ENCODE results near the gene MRPS15.

MRPS15 gene

DNA sequence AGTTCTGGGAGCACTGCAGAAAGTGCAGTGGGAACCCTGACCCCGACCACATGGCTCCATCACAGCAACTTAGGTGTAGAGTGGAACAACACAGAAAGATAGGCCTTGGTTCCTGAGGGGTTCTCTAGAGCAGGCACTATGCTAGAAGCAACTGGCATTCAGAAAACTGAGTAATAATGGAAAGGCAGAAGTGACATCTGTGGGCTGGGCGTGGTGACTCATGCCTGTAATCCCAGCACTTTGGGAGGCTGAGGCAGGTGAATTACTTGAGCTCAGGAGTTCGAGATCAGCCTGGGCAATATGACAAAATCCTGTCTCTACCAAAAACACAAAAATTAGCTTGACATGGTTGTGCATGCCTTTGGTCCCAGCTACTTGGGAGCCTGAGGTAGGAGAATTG is 5.3 kb downstream of the MRPS15 start:
- DNase-seq (ENCODE audit: low read depth, low spot score) = no peak

DNA sequence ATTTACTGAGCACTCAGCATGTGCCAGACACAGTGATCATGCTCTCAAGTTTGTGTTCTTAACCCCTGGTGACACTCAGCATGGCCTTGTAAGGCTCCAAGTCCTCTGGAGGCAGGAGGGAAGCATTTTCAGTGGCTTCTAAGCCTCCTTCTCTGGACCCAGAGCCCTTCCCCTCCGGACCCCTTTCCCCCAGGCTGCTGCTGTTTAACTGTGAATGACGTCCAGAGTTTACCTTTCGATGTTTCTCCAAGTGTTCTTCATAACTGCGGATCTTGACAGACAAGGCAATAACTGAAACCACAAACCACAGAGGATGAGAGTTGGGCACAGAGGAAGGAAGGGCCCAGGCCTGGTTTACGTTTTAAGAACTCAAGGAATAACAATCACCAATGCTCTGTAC is 6.5 kb downstream of the MRPS15 start:
- DNase-seq (ENCODE audit: low read depth, low spot score) = no peak

DNA sequence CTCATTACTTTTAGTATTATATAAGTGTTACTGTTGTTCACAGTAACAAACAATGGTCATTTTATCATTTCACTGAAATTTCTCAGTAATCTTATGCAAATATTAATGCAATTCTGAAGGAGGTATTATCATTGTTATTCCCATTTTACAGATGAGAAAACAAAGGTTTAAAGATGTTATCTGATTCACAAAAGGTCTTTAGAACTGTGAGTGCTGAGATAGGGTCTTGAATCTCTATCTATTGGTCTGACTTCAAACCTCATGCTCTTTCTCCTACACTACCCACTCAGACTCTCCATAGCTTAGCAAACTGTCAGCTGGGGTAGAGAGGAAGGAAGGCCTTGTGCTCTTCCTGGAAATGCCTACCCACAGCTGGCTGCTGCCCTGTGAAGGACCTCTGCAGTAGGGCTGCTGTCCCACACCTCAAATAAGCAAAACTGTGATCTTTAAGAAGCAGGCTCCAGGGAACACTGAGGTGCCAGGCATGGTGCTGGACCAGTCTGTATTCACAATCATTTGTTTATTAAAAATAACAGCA is 7.7 kb downstream of the MRPS15 start:
- DNase-seq (ENCODE audit: low read depth, low spot score) = no peak

DNA sequence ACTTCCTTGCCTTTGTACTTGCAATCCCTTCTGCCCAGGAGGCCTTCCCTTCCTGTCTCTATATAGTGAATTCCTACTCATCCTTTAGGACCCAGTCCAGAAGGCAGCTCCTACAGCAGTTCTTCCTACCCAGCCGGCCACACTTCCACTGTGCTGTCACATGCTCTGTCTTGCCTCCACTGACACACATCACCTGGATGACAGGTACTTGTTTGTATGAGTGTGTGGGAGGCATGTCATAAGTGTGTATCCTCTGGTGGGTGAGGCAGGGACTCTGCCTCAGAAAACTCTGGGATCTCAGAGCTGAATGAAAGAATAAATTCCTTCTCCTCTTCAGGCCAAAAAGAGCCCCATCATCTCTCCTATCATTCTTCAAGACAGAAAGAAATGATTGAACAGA is 8.8 kb downstream of the MRPS15 start:
- DNase-seq (ENCODE audit: low read depth, low spot score) = no peak

DNA sequence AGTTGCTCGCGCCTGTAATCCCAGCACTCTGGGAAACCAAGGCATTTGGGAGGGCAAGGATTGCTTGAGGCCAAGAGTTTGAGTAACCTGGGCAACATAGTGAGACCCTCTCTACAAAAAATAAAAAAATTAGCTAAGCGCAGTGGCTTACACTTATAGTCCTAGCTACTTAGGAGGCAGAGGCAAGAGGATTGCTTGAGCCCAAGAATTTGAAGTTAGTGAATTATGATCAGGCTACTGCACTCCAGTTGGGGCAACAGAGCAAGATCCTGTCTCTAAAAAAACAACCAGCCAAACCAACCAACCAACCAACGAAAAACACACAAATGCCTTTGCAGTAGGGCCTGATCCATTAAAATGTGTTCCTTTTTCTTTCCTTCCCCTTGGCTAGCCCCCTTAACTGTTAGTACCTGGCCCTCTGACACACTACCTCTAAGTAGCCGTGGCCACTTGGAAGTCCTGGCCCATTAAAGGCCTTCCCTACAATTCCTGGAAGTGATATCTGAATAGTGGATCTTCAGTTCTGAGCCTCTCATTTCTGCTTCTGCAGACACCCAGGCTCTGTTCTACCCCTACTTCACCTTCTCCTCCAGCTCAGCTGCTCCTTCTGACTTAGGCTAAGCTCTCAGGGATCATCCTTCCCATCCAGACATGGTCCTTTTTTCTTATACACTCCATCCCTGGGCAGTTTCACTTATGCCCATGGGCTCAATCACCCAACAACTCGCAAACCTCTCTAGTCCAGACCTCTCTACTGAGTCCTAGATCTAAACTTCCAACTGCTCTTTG is 10.4 kb downstream of the MRPS15 start:
- no peak for DNase-seq (ENCODE audit: low read depth, low spot score)

DNA sequence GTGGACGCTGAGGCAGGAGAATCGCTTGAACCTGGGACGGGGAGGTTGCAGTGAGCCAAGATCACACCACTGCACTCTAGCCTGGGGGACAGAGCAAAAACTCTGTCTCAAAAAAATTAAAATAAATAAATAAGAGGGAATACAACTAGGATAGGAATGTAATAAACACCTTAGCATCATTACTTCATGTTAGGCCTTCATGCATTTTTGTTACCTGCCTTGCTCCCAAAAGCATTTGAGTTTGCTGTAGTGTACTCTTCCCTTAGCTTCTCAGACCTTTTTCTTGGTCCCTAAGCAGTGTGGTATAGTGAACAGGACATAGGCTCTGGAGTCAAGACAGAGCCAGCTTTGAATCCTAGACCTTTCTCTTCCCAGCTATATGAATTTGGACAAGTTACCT is 11.1 kb downstream of the MRPS15 start:
- DNase-seq (ENCODE audit: low read depth, low spot score) = no peak

DNA sequence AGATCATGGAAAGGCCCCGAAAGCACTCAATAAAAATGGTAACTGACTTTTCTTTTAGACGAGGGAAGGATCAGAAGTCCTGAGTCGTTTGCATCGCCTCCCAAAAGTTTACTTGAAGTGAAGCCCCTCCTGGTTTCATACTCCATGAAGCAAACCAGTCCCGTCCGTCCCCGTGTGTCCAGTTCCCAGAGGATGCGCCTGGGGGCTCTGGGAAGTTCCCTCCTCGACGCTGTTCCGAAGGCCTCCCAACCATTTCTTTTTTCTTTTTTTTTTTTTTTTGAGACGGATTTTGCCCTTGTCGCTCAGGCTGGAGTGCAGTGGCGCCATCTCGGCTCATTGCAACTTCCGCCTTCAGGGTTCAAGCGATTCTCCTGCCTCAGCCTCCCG is 13.3 kb downstream of the MRPS15 start:
- DNase-seq (ENCODE audit: low read depth, low spot score) = no peak

DNA sequence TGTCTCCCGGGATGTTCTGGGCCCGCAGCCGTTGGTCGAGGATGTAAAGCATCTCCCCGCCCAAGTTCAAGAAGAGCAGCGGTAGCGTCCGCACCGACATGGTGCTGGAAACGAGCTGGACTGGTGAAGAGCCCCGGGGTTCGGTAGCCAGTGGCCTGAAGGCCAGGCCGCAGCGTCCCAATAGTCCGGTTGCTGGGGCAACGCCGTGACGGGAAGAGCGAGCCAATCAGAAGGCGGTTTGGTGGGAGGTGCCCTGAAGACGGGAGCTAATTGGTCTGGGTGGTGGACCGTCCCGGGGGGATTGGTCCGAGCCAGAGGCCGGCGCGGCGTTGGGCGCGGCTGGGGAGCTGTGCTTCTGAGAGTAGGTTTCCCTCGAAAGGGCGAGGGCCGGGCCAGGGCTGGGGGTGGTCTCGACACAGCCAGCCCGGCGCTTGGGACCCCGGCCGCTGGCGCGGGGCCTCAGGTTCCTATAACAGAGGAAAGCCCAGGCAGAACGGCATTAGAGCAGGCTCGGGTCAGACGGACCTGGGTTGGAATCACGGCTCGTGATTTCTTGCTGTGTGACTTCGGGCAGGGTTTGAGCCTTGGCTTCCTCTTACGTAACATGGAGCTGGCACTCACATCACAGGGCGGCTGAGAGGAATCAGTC is 13.8 kb downstream of the MRPS15 start, which contains the start of gene OSCP1:
Gene OSCP1 (minus strand): TSS at position 182 of the 649 bp plus-strand sequence. CDS start 82 bp downstream, at position 100.
- DNase-seq (ENCODE audit: low read depth, low spot score) = peak; percentile 80

DNA sequence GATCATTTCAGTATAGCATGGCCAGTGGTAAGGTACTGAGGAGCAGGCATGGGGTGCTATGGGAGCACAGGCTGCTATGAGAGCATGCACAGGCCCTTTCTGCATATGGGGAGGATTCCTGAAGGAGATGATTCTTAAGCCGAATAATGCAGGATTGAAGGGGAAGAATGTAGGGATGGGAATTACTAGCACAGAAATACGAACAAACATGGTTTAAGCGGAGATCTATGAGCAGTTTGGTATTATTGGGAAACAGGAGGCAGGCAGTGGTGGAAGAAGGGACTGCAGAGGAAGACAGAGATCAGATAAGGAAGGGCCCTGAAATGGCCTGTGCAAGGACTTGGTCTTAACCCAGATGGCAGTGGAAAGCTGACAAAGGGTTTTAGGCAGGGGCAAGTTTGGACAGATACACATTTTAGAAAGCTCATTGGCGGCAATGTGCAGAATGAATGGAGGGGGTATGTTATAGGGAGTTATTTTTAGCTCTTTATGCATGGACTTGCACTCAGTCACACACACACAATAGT is 15.6 kb downstream of the MRPS15 start:
- DNase-seq (ENCODE audit: low read depth, low spot score) = no peak

DNA sequence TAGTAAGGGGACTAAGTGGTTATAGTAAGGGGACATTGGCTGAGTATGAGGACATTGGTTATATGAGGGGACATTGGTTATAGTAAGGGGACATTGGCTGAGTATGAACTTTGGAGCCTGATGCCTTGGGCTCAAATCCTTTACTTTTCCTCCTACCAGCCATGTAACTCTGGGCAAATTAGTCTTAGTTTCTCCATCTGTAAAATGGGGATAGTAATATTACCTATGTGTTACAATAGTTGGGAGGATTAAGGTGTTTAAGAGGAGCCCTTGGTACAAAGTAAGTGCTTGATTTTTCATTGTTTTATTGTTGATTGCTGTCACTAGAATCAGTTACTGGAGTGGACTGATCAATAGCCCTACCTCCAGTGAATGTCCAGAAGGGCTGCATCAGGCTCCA is 16.7 kb downstream of the MRPS15 start:
- no peak for DNase-seq (ENCODE audit: low read depth, low spot score)

DNA sequence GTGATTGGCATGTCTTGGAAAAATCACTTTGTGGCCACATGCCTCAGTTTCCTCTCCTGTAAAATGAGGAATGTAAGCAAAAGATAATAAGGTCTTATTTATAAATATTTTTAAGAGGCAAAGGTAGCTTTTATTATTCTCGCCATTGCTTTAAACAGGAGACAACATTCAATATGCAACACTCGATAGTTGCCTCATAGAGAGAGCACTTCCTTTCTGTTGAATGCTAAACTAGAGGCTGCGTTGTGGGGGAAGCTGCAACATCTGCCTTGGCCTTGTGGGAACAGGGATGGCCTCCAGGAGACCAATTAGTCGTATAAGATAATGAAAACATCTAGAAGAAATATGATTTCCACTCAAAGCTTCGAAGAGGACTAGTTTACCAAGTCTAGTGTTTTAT is 17.4 kb downstream of the MRPS15 start:
- no peak for DNase-seq (ENCODE audit: low read depth, low spot score)

DNA sequence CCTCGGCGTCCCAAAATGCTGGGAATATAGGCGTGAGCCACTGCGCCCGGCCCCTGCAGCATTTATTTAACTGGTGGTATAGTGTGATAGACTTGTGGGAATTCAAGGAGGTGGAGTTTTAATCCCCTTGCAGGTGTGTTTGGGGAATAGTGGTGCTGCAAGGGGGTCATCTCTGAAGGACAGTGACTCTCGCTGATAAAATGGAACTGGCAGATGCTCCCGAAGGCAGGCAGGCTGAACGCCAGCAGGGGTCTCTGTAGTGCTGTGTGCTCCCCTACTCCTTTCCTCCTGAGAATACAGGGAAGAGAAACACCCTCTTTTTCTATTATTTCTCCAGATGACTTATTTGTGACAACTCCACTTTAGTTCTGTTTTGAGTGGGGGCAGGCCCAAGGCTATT is 17.9 kb downstream of the MRPS15 start:
- DNase-seq (ENCODE audit: low read depth, low spot score) = no peak

DNA sequence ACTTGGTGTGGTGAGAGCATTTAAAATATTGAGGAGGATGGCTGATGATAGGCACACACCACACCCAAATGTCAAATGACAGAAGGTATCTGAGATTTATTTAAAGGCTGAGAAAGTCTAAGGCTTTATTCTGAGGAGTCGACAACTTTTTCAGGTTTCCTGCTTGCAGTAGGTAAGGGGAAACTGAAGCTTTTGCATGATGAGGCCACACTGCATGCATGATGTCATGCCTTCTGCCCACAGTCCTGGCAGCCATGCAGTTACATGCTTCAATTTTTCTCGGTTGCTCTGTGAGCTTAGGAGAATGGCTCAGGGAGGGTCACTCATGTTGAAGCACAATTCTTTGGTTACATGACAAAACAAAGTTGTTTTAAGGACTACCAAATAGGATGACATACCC is 20.9 kb downstream of the MRPS15 start:
- no peak for DNase-seq (ENCODE audit: low read depth, low spot score)

DNA sequence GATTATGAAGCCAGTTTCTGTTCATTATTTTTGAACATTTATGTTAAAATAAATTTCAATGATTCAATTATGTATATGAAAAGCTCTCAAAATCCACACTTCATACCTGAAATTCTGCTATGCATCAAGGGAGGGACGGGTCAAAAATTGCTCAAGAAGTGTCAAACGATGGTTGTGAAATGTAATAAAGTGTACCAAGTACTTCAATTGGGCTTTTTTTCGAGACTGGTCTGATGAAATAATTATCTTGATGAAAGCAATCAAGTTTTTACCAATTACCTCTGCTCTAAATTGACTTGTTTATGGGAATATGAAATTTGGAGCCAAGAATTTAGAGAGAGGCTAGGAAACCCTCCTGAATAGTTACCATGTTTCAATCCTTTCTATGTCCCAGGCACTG is 21.8 kb downstream of the MRPS15 start:
- no peak for DNase-seq (ENCODE audit: low read depth, low spot score)

DNA sequence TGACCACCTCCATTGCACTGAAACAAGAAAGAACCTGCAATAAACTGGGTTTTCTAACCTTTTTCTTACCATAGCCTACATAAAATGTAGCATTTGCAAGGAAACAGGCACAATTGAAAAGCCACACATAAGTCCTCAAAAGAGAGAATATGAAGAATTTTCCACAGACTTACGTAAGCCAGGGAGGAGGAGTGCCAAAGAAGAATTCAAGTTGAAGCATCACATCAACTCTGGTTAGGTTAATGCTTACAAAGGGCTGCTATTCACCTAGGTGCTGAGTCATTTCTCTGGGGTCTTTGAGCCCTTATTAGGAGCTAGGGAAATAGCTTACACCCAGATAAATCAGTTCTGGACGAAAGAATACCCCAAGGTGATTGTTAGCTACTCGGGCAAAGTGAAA is 23.5 kb downstream of the MRPS15 start:
- DNase-seq (ENCODE audit: low read depth, low spot score) = no peak

DNA sequence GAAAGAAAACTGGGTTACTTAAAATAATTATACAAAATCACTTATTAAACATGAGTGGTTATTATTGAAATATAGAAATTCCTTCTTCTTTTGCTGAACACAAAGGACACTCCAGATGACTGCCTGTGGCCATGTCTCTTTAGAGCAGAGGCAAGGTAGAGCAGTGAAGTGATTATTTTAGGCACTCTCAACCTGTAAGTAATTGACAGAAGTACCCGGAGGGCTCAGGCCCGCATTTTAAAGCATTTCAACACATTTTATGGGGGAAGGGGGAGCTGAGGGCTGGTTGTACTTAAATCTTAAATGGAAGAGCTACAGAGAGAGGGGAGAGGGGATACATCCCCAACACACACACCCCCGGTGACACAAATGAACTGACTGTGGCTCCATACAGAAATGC is 24.1 kb downstream of the MRPS15 start:
- DNase-seq (ENCODE audit: low read depth, low spot score) = no peak

DNA sequence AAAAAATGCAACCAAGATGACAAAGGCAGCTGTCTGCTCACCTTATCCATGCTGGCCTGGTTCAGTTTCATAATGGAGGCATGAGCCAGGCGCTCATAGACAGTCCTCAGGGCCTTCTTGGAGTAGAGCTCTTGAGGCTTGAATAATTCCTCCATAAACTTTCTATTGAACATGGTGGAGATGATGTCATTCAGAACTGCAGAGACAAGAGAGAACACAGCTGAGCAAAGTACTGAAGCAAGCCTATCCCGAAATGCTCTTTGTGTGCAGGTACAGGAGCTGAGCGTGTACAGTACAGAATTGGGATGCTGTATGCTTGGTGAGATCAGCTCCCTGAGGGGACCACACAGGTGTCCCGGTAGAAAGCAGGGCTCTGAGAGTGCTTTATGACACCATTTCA is 25.5 kb downstream of the MRPS15 start:
- DNase-seq (ENCODE audit: low read depth, low spot score) = no peak

DNA sequence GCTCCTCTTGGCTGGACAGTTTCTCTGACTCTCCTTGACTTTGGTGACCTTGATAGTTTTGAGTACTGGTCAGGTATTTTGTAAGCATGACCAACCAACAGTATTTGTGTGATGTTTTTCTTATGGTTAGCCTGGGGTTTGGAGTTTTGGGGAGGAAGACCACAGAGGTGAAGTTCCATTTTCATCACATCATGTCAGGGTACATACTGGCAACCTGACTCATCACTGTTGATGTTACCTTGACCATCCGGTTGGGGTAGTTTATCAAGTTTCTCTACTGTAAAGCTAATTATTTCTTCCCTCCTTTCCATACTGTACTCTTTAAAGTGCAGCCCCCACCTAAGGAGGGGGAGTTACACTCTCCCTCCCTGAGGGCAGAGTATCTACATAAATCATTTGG is 27.4 kb downstream of the MRPS15 start:
- DNase-seq (ENCODE audit: low read depth, low spot score) = no peak

DNA sequence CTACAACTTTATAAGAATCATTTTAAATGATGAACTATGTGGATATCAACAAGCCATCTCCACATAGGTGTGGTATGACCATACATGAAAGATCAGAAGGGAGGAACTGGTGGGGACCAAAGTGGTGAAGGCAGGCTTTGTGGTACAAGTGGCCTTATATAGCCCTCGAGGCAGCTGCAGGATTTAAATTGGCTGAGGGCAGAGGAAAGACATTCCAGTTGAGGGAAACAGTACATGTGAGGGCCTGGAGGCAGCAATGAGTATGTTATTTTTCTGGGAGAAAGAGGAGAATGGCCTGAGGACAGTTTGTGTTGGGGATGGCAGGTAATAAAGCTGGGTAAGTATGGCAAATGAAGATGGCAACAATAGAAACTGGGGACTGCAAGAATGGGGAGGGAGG is 31.1 kb downstream of the MRPS15 start:
- DNase-seq (ENCODE audit: low read depth, low spot score) = no peak

DNA sequence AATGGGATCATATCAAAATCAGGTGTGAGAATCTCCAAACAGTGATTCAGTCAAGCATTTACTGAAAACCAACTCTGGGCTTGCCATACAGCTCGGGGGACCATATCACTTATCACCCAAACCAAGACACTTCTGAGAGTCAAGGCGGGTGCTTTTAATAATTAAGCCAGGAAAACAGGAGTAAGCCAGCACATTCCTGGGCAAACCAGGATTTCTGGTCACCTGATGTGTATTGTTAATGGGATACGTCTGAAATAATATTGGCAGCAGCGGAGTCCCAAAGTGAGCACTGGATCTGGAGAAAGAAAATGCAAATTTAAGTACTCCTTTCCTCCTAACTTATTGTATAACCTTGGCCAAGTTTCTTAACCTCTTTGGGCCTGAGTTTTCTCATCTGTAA is 31.6 kb downstream of the MRPS15 start:
- DNase-seq (ENCODE audit: low read depth, low spot score) = no peak

DNA sequence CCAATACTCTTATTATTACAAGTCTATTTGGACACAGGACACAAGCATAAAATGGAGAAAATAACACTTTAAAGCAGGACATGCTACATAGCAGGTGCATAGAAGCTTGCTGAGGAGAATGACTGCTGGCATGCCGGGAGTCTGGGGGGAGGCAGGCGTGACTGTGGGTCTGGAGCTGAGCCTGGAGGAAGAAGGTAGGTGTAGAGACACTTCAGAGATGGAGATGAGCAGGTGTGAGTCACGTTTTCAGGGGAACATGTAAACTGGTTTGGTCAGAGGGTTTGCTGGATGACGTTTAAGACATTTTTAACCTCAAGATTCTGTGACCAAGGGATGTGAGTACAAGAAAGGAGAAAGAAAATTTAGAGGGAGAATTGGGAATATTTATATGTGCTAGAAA is 38.4 kb downstream of the MRPS15 start:
- DNase-seq (ENCODE audit: low read depth, low spot score) = no peak

DNA sequence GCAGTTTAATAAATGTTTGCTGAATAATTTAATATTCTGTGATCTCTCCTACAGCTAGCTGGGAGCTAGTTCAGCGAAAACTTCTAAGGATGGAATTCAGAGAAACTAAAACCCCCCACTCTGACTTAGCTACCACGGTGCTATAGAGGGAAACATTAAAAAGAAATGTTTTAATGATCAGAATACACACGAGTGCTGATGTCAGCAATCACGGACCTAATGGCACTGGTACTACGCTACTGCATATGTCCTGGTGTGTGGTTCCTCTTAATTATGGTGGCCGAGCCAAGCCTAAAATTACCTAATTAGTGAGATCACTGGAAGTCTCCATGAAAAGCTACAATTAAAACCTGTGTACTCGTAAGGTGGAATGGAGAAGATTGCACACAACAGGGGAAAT is 42.5 kb downstream of the MRPS15 start:
- no peak for DNase-seq (ENCODE audit: low read depth, low spot score)

DNA sequence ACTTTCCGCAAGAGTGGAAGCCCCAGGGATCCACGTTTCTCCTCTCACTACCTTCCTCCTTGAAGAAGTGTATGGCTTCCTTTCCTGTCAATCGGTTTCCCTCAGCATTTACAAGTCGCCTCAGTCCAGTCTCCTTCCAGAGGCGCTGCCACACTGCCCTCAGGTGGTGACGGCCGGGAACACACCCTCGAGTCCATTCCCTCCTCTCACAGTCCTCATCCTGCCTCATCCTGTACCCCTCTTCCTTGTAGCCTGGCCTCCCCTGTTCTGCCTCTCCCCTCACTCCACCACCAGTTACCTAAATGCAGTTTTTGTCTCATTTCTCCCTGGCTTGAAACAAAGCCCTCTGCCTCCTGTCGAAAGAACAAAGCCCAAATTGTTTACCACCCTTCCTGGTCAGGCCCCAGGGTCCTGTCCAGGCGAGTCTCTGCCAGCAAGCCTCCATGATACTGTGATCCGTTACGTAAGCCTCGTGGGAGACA is 43.3 kb downstream of the MRPS15 start:
- no peak for DNase-seq (ENCODE audit: low read depth, low spot score)

Measured in iPS DF 19.7 (cell line).